GM20431 (cell line): ENCODE data around the gene CCN2.

ENCODE experiments used
- in situ Hi-C: fragments of 300-500 bp; cut with MseI, MboI; formaldehyde crosslinking; loops from one replicate; pipeline ENCODE4 v1.15.0; 2020; ENCODE audit warnings: low sequenced_read_pairs; ENCODE audit not compliant: unreplicated experiment

Gene CCN2

GRCh38 chr6:131946992-131947955 lies 3.9 kb downstream of the CCN2 start:
- in situ Hi-C loops, result loop anchor here (25.0 kb wide), 1 partner anchor 265 kb away; no protein-coding TSS in a partner anchor

- in situ Hi-C loops, result loop anchor here (25.0 kb wide), 1 partner anchor 266 kb away; no protein-coding TSS in a partner anchor
Observed at GRCh38 chr6:131946404-131946991, 4.7 kb downstream of the CCN2 start.

- in situ Hi-C loops, result loop anchor here (25.0 kb wide), 1 partner anchor 266 kb away; no protein-coding TSS in a partner anchor
Observed at GRCh38 chr6:131945971-131946370, 5.2 kb downstream of the CCN2 start.

- in situ Hi-C loops, result loop anchor here (25.0 kb wide), 1 partner anchor 274 kb away; no protein-coding TSS in a partner anchor
Observed at GRCh38 chr6:131937703-131938631, 13.2 kb downstream of the CCN2 start.

GRCh38 chr6:131937226-131937625 lies 13.9 kb downstream of the CCN2 start:
- in situ Hi-C loops, result loop anchor here (25.0 kb wide), 1 partner anchor 275 kb away; no protein-coding TSS in a partner anchor

- in situ Hi-C loops, result loop anchor here (25.0 kb wide), 1 partner anchor 276 kb away; no protein-coding TSS in a partner anchor
Observed at GRCh38 chr6:131936156-131936555, 15.0 kb downstream of the CCN2 start.

- in situ Hi-C loops, result loop anchor here (25.0 kb wide), 1 partner anchor 281 kb away; no protein-coding TSS in a partner anchor
Observed at GRCh38 chr6:131931063-131931750, 20.0 kb downstream of the CCN2 start.

- in situ Hi-C loops, result loop anchor here (25.0 kb wide), 1 partner anchor 282 kb away; no protein-coding TSS in a partner anchor
Observed at GRCh38 chr6:131929976-131930375, 21.2 kb downstream of the CCN2 start.

GRCh38 chr6:131929264-131929663 lies 21.9 kb downstream of the CCN2 start:
- in situ Hi-C loops, result loop anchor here (25.0 kb wide), 1 partner anchor 283 kb away; no protein-coding TSS in a partner anchor

GRCh38 chr6:131924881-131925474 lies 26.2 kb downstream of the CCN2 start:
- in situ Hi-C loops, result loop anchor here (25.0 kb wide), 1 partner anchor 287 kb away; no protein-coding TSS in a partner anchor

- in situ Hi-C loops, result no loop called here
Observed at GRCh38 chr6:131923356-131923755, 27.8 kb downstream of the CCN2 start.

GRCh38 chr6:131920656-131921055 lies 30.5 kb downstream of the CCN2 start:
- in situ Hi-C loops, result no loop called here

- in situ Hi-C loops, result no loop called here
Observed at GRCh38 chr6:131918650-131919355, 32.4 kb downstream of the CCN2 start.

- in situ Hi-C loops, result no loop called here
Observed at GRCh38 chr6:131917763-131918649, 33.2 kb downstream of the CCN2 start.

GRCh38 chr6:131917318-131917717 lies 33.9 kb downstream of the CCN2 start:
- in situ Hi-C loops, result no loop called here

- in situ Hi-C loops, result no loop called here
Observed at GRCh38 chr6:131916847-131917246, 34.3 kb downstream of the CCN2 start.
